H1 (cell line): ENCODE data around the gene CYP1B1. TPM values are rescaled to one million over a fixed set of nuclear protein-coding genes. Genes with fewer than 3 reads are reported as not detected.

ENCODE experiments used
- ATF3 ChIP-seq: IDR thresholded peaks from 2 replicates; pipeline ENCODE4 v1.6.1; 2011; ENCODE audit warnings: low read depth, mild to moderate bottlenecking, low read length; ENCODE audit not compliant: insufficient read depth
- BCL11A ChIP-seq, 2 experiments: IDR thresholded peaks; one replicate each; pipeline ENCODE4 v1.6.1; 2011; ENCODE audit warnings: low read depth in 2 of 2, low read length in 2 of 2, mild to moderate bottlenecking in 2 of 2
- CHD2 ChIP-seq: IDR thresholded peaks from 2 replicates; pipeline ENCODE4 v1.6.1; 2012; ENCODE audit warnings: low read length, improper control_type of control experiment
- CHD7 ChIP-seq: fragments of 300-600 bp; sonication (generic); IDR thresholded peaks from 2 replicates; pipeline ENCODE4 v1.7.1; 2012; ENCODE audit warnings: low read length, moderate library complexity, mild to moderate bottlenecking, inconsistent platforms; ENCODE audit not compliant: insufficient replicate concordance
- POLR2AphosphoS5 ChIP-seq: IDR thresholded peaks from 2 replicates; pipeline ENCODE4 v1.6.1; 2011; ENCODE audit warnings: low read depth, low read length
- SIN3A ChIP-seq, 2 experiments: IDR thresholded peaks in 1 of 2; conservative IDR thresholded peaks in 1 of 2; 2 replicates each; pipeline ENCODE4 v1.6.1; 2011 to 2012; ENCODE audit warnings: low read length in 2 of 2, improper control_type of control experiment in 1 of 2, low read depth in 1 of 2, mild to moderate bottlenecking in 1 of 2
- SP1 ChIP-seq: IDR thresholded peaks from 2 replicates; pipeline ENCODE4 v1.6.1; 2011; ENCODE audit warnings: low read depth, low read length
- ZNF274 ChIP-seq: IDR thresholded peaks from 2 replicates; pipeline ENCODE4 v1.7.0; 2012; ENCODE audit warnings: low read length, borderline replicate concordance; ENCODE audit errors: extremely low read depth
- polyA plus RNA-seq, 7 experiments: library from polyadenylated mRNA; depleted of rRNA in 3 of 7; stranded (reverse) in 5 of 7; unstranded in 2 of 7; fragments of >200 nt in 5 of 7; fragments of 200-250 nt in 2 of 7; gene quantifications; 1 replicate in 5 of 7; 2 replicates in 1 of 7; 4 replicates in 1 of 7; pipeline versions ENCODE4 v1.2.1 to v1.2.3, GENCODE V29; 2011 to 2013; ENCODE audit warnings: missing spikeins in 2 of 7, mixed read lengths in 2 of 7
- total RNA-seq: library from RNA; stranded (reverse); fragmentation: NEBNext Ultra II Directional; extraction: Animal tissue kit (Norgen Biotek cat#: 25700); gene quantifications from 2 replicates; pipeline ENCODE4 v1.2.1, GENCODE V29; 2021

The CYP1B1 gene
- total and polyA plus RNA-seq, 2 of the 8 experiments (the other 6 are each of a cell fraction or from before 2014, with no cell fraction given), result 1.3 to 5.7 TPM

- TF ChIP-seq CHD7, result no peak
- no peak for TF ChIP-seq BCL11A (IDR thresholded peaks at IDR 0.05; ENCODE audit: low read depth in 2 of 2, low read length in 2 of 2)
- TF ChIP-seq CHD2, result no peak
- TF ChIP-seq SIN3A (conservative IDR thresholded peaks at IDR 0.05 in 1 of 2, IDR thresholded peaks at IDR 0.05 in 1 of 2; ENCODE audit: low read depth in 1 of 2, low read length in 2 of 2), result no peak
- no peak for TF ChIP-seq SP1
- TF ChIP-seq POLR2AphosphoS5, result no peak
- TF ChIP-seq ATF3, result no peak
- TF ChIP-seq ZNF274, result no peak
- TF ChIP-seq, all 59 proteins: peak for 0
Observed at GRCh38 chr2:38037325-38037724, 38.6 kb downstream of the CYP1B1 start (continued).
